HCT116 (cell line): ENCODE data around the gene BDH2. TPM values are rescaled to one million over a fixed set of nuclear protein-coding genes. Genes with fewer than 3 reads are reported as not detected.

ENCODE experiments used
- ATAC-seq: fragments of 200-7000 bp; cut with Tn5 transposase; 2 replicates; pipeline ENCODE4 v1.9.1; 2020; ENCODE audit warnings: mild to moderate bottlenecking, moderate library complexity
- BruUV-seq: library from RNA; stranded (reverse); fragments of 400-500 nt; replicated peaks from 2 replicates; lab custom pipeline; 2021; lab: Mats Ljungman, UMichigan
- CTCF ChIA-PET: fragments of 300-600 bp; sonication (Branson Sonifier 250); formaldehyde crosslinking; loops from one replicate; lab custom pipeline; 2021; ENCODE audit warnings: antibody characterized with exemption; lab: Charles Lee
- POLR2A ChIA-PET: fragments of 300-600, 350-600 bp; sonication (Branson Sonifier 250); formaldehyde crosslinking; loops from one replicate; lab custom pipeline; 2021; ENCODE audit warnings: antibody characterized with exemption; lab: Charles Lee
- RAD21 ChIA-PET, 2 experiments: fragments of 300-600 bp; sonication (Branson Sonifier 250); formaldehyde crosslinking; loops; one replicate each; lab custom pipeline; 2023; ENCODE audit warnings: low total read pairs in 2 of 2; ENCODE audit not compliant: uncharacterized antibody in 2 of 2, unreplicated experiment in 2 of 2, low non-redundant PET in 1 of 2; lab: Charles Lee
- DNase-seq: peaks from one replicate; pipeline ENCODE4 v3.0.0-alpha.2; 2010; ENCODE audit warnings: low read depth, low spot score
- H2AFZ ChIP-seq: fragments of 200-600 bp; shearing (Covaris generic), sonication (generic); 2 replicates; pipeline ENCODE4 v1.6.1; 2017; ENCODE audit warnings: low read depth, mixed run types, mixed read lengths, antibody characterized with exemption, low read length; ENCODE audit not compliant: poor library complexity, severe bottlenecking
- H3K27ac ChIP-seq: 2 replicates; pipeline ENCODE4 v1.5.1; 2012; ENCODE audit warnings: low read depth, low read length
- H3K27me3 ChIP-seq: fragments of 200-600 bp; sonication (generic); 2 replicates; pipeline ENCODE4 v1.6.1; 2016; ENCODE audit warnings: mixed run types, low read length, mixed read lengths; ENCODE audit not compliant: insufficient read depth
- H3K36me3 ChIP-seq, 2 experiments: fragments of 200-500 bp in 1 of 2; fragments of 200-600 bp in 1 of 2; sonication (Bioruptor generic) in 1 of 2; sonication (generic) in 1 of 2; 2 replicates each; pipeline versions ENCODE4 v1.5.1 to v1.6.1; 2014 to 2016; ENCODE audit warnings: low read length in 2 of 2, inconsistent platforms in 1 of 2, mixed read lengths in 1 of 2, mixed run types in 1 of 2; ENCODE audit not compliant: insufficient read depth in 2 of 2, control insufficient read depth in 1 of 2
- H3K4me1 ChIP-seq, 2 experiments: fragments of 200-600 bp in 1 of 2; sonication (generic) in 1 of 2; 2 replicates each; pipeline versions ENCODE4 v1.5.1 to v1.6.1; 2012 to 2017; ENCODE audit warnings: low read length in 2 of 2, inconsistent platforms in 1 of 2, mild to moderate bottlenecking in 1 of 2, mixed read lengths in 1 of 2, mixed run types in 1 of 2, moderate library complexity in 1 of 2; ENCODE audit not compliant: insufficient read depth in 2 of 2, control insufficient read depth in 1 of 2
- H3K4me2 ChIP-seq: fragments of 200-600 bp; sonication (generic); 2 replicates; pipeline ENCODE4 v1.6.1; 2017; ENCODE audit warnings: mixed run types, low read length, mixed read lengths
- H3K4me3 ChIP-seq, 2 experiments: fragments of 200-600 bp in 1 of 2; sonication (generic) in 1 of 2; replicated peaks in 1 of 2; 2 replicates each; pipeline ENCODE4 v1.5.1; 2011 to 2016; ENCODE audit warnings: low read length in 2 of 2, control low read depth in 1 of 2, low read depth in 1 of 2, mild to moderate bottlenecking in 1 of 2, mixed read lengths in 1 of 2, mixed run types in 1 of 2
- H3K79me2 ChIP-seq: fragments of 200-600 bp; sonication (generic); 2 replicates; pipeline ENCODE4 v1.6.1; 2017; ENCODE audit warnings: mild to moderate bottlenecking, mixed run types, low read length, moderate library complexity, mixed read lengths; ENCODE audit not compliant: insufficient read depth
- H3K9ac ChIP-seq: fragments of 200-600 bp; sonication (generic); 2 replicates; pipeline ENCODE4 v1.6.1; 2016; ENCODE audit warnings: low read length, mixed read lengths
- H3K9me2 ChIP-seq: fragments of 200-600 bp; sonication (generic), shearing (Covaris generic); 2 replicates; pipeline ENCODE4 v1.6.1; 2017; ENCODE audit warnings: mixed run types, mild to moderate bottlenecking, moderate library complexity; ENCODE audit not compliant: insufficient read depth
- H3K9me3 ChIP-seq, 2 experiments: fragments of 200-500 bp in 1 of 2; fragments of 200-600 bp in 1 of 2; sonication (Bioruptor generic) in 1 of 2; sonication (generic) in 1 of 2; 2 replicates each; pipeline ENCODE4 v1.6.1; 2014 to 2017; ENCODE audit warnings: low read length in 2 of 2, mixed read lengths in 2 of 2, inconsistent platforms in 1 of 2, low read depth in 1 of 2, mild to moderate bottlenecking in 1 of 2, mixed run types in 1 of 2, moderate library complexity in 1 of 2; ENCODE audit not compliant: control insufficient read depth in 1 of 2, insufficient read depth in 1 of 2
- H4K20me1 ChIP-seq: fragments of 200-600 bp; sonication (generic), shearing (Covaris generic); 2 replicates; pipeline ENCODE4 v1.6.1; 2017; ENCODE audit warnings: mixed run types, mild to moderate bottlenecking, moderate library complexity; ENCODE audit not compliant: insufficient read depth
- CBX3 ChIP-seq: IDR thresholded peaks from 2 replicates; pipeline ENCODE4 v1.6.1; 2012; ENCODE audit warnings: low read depth
- CEBPB ChIP-seq: IDR thresholded peaks from 2 replicates; pipeline ENCODE4 v1.6.1; 2012; ENCODE audit warnings: low read depth
- CTCF ChIP-seq, 3 experiments: fragments of 200-600 bp in 1 of 3; sonication (generic) in 1 of 3; IDR thresholded peaks in 2 of 3; conservative IDR thresholded peaks in 1 of 3; 2 replicates each; pipeline ENCODE4 v1.5.1; 2012 to 2017; ENCODE audit warnings: low read depth in 2 of 3, low read length in 2 of 3, antibody characterized with exemption in 1 of 3, borderline replicate concordance in 1 of 3, control low read depth in 1 of 3, mild to moderate bottlenecking in 1 of 3, mixed read lengths in 1 of 3, mixed run types in 1 of 3, moderate library complexity in 1 of 3; ENCODE audit not compliant: insufficient read depth in 1 of 3
- EGR1 ChIP-seq: IDR thresholded peaks from 2 replicates; pipeline ENCODE4 v1.6.1; 2012; ENCODE audit warnings: low read depth
- ELF1 ChIP-seq: IDR thresholded peaks from 2 replicates; pipeline ENCODE4 v1.6.1; 2012; ENCODE audit warnings: low read depth, borderline replicate concordance
- FOSL1 ChIP-seq: IDR thresholded peaks from 2 replicates; pipeline ENCODE4 v1.6.1; 2012; ENCODE audit warnings: low read depth
- POLR2A ChIP-seq: IDR thresholded peaks from 2 replicates; pipeline ENCODE4 v1.7.0; 2011; ENCODE audit warnings: borderline replicate concordance; ENCODE audit not compliant: insufficient read depth, insufficient read length; ENCODE audit errors: extremely low read depth
- POLR2AphosphoS5 ChIP-seq: IDR thresholded peaks from 2 replicates; pipeline ENCODE4 v1.6.1; 2011; ENCODE audit warnings: mild to moderate bottlenecking, low read depth, low read length, moderate library complexity
- SP1 ChIP-seq: IDR thresholded peaks from 2 replicates; pipeline ENCODE4 v1.6.1; 2012; ENCODE audit warnings: low read depth
- SRF ChIP-seq: IDR thresholded peaks from 2 replicates; pipeline ENCODE4 v1.6.1; 2012; ENCODE audit warnings: low read depth
- TCF7L2 ChIP-seq: IDR thresholded peaks from 2 replicates; pipeline ENCODE4 v1.7.0; 2011; ENCODE audit warnings: borderline replicate concordance, inconsistent platforms; ENCODE audit not compliant: insufficient read depth, insufficient read length; ENCODE audit errors: extremely low read depth
- ZBTB33 ChIP-seq: IDR thresholded peaks from 2 replicates; pipeline ENCODE4 v1.6.1; 2011; ENCODE audit warnings: mild to moderate bottlenecking, low read length, moderate library complexity; ENCODE audit not compliant: insufficient replicate concordance; ENCODE audit errors: extremely low read depth
- ZFX ChIP-seq: fragments of 450-650 bp; IDR thresholded peaks from 2 replicates; pipeline ENCODE4 v1.6.1; 2017
- intact Hi-C: fragments of 100-400 bp; cut with micrococcal nuclease; formaldehyde crosslinking; loops from 2 replicates; pipeline ENCODE4 v1.10.0; 2022
- total RNA-seq: library from RNA; stranded (reverse); gene quantifications from one replicate; pipeline ENCODE4 v1.2.1, GENCODE V29; 2021; ENCODE audit not compliant: unreplicated experiment

Gene BDH2
- total RNA-seq, 1 experiment from 2014 or later = 5.0 TPM

GRCh38 chr4:103097112-103097511 is 2.5 kb downstream of the BDH2 start:
- H3K79me2 ChIP-seq = no peaks in the 10 kb centered on the region
- H2AFZ ChIP-seq = no peak overlapping the region
- H3K36me3 ChIP-seq = no peaks in the 10 kb centered on the region
- DNase-seq (no peak), ATAC-seq (no peak)
- H3K9me3 ChIP-seq = no peaks in the 10 kb centered on the region
- RAD21 ChIA-PET = no interaction called here
- POLR2A ChIA-PET = no interaction called here
- BruUV-seq = no TSS peak
- no peak overlapping the region for H3K27ac ChIP-seq
- no peak overlapping the region for H3K9ac ChIP-seq
- no peaks in the 10 kb centered on the region for H4K20me1 ChIP-seq
- H3K4me2 ChIP-seq = no peak overlapping the region
- TF ChIP-seq TCF7L2 = no peak
- CTCF ChIA-PET = no interaction called here
- H3K4me1 ChIP-seq = peaks cover 0 to 10% of the 10 kb centered on the region in 2 experiments; a peak in 2 of 4 replicates
- no peak overlapping the region for H3K4me3 ChIP-seq
- no peaks in the 10 kb centered on the region for H3K27me3 ChIP-seq
- intact Hi-C loops = loop anchor here (5.0 to 10.0 kb wide), 2 partner anchors 272 to 750 kb away; partner anchors contain the start of genes SLC39A8 and UBE2D3
- H3K9me2 ChIP-seq = no peaks in the 10 kb centered on the region

- ATAC-seq (no peak), DNase-seq (no peak)
- ChIA-PET RAD21 (no interaction called here), CTCF (interaction anchor here (1.2 kb wide), 1 partner anchor 474 kb away, joined by 6 read pairs; no protein-coding TSS in a partner anchor), POLR2A (interaction anchor here (1.6 kb wide), 1 partner anchor 267 kb away, joined by 5 read pairs; no protein-coding TSS in a partner anchor)
- H2AFZ ChIP-seq = no peak overlapping the region
- H4K20me1 ChIP-seq = no peaks in the 10 kb centered on the region
- H3K4me1 ChIP-seq = peaks cover 0 to 10% of the 10 kb centered on the region in 2 experiments; a peak in 2 of 4 replicates
- no peaks in the 10 kb centered on the region for H3K36me3 ChIP-seq
- no peaks in the 10 kb centered on the region for H3K79me2 ChIP-seq
- no peak overlapping the region for H3K4me3 ChIP-seq
- no peak overlapping the region for H3K9ac ChIP-seq
- H3K4me2 ChIP-seq = no peak overlapping the region
- no peaks in the 10 kb centered on the region for H3K9me3 ChIP-seq
- H3K27ac ChIP-seq = no peak overlapping the region
- H3K9me2 ChIP-seq = no peaks in the 10 kb centered on the region
- no peaks in the 10 kb centered on the region for H3K27me3 ChIP-seq
- no TSS peak for BruUV-seq
- intact Hi-C loops = loop anchor here (5.0 to 10.0 kb wide), 2 partner anchors 270 to 748 kb away; partner anchors contain the start of genes SLC39A8 and UBE2D3
- TF ChIP-seq SP1 (no peak), CTCF (IDR thresholded peaks at IDR 0.05 in 2 of 3, conservative IDR thresholded peaks at IDR 0.05 in 1 of 3; ENCODE audit: borderline replicate concordance in 1 of 3, insufficient read depth in 1 of 3, low read depth in 2 of 3, low read length in 2 of 3) (no peak), EGR1 (no peak), ELF1 (no peak), POLR2A (no peak), POLR2AphosphoS5 (no peak), TCF7L2 (no peak), SRF (no peak), ZBTB33 (no peak), CEBPB (no peak), CBX3 (no peak), FOSL1 (no peak), ZFX (no peak)
Observed at GRCh38 chr4:103095080-103095479, 4.6 kb downstream of the BDH2 start.
